Stomach (tissue), 9 donors: ENCODE results near the gene MAPK8IP2. TPM values are rescaled to one million over a fixed set of nuclear protein-coding genes. Genes with fewer than 3 reads are reported as not detected.

ENCODE experiments used
- DNase-seq, 2 donors: peaks; one replicate each; pipeline versions ENCODE4 v3.0.0 to v3.0.0-alpha.2; 2013 to 2019
- H3K27ac ChIP-seq, 5 donors: fragments of 200-600 bp in 4 of 5; sonication (generic) in 4 of 5; one replicate each; pipeline ENCODE4 v1.5.1; 2013 to 2019; ENCODE audit warnings: mild to moderate bottlenecking in 1 of 5, moderate library complexity in 1 of 5
- H3K27me3 ChIP-seq, 3 donors: fragments of 200-600 bp; sonication (generic); one replicate each; pipeline ENCODE4 v1.5.1; 2017 to 2019; ENCODE audit warnings: mixed run types in 1 of 3
- H3K36me3 ChIP-seq, 4 donors: fragments of 200-600 bp; sonication (generic); 1 replicate in 3 of 4; 2 replicates in 1 of 4; pipeline ENCODE4 v1.5.1; 2016 to 2019
- H3K4me1 ChIP-seq, 4 donors: fragments of 200-600 bp; sonication (generic); one replicate each; pipeline ENCODE4 v1.5.1; 2016 to 2019
- H3K4me3 ChIP-seq, 4 donors: fragments of 200-600 bp; sonication (generic) in 3 of 4; one replicate each; pipeline ENCODE4 v1.5.1; 2016 to 2019; ENCODE audit warnings: mild to moderate bottlenecking in 1 of 4
- H3K9me3 ChIP-seq, 4 donors: fragments of 200-600 bp; sonication (generic); one replicate each; pipeline ENCODE4 v1.5.1; 2016 to 2019
- EP300 ChIP-seq: sonication (generic); formaldehyde crosslinking; IDR thresholded peaks from one replicate; pipeline ENCODE4 v1.6.1; 2017; ENCODE audit warnings: antibody characterized with exemption
- POLR2A ChIP-seq, 4 donors: fragments of 450-650 bp; IDR thresholded peaks; one replicate each; pipeline ENCODE4 v1.6.1; 2016; ENCODE audit warnings: antibody characterized with exemption in 4 of 4, control low read depth in 2 of 4, mild to moderate bottlenecking in 1 of 4, moderate library complexity in 1 of 4
- POLR2AphosphoS5 ChIP-seq, 3 donors: sonication (generic); formaldehyde crosslinking; IDR thresholded peaks; one replicate each; pipeline ENCODE4 v1.6.1; 2016; ENCODE audit warnings: antibody characterized with exemption in 3 of 3
- WGBS, 5 donors: extraction: QIAGEN DNeasy Blood & Tissue Kit in 3 of 5; methylation state at CpG; one replicate each; pipeline versions ENCODE4 v1.1.5 to v1.1.7; 2013 to 2018; 5-methylcytosine and 5-hydroxymethylcytosine counted together
- intact Hi-C: fragments of 100-400 bp; cut with DNase I; formaldehyde crosslinking; loops from one replicate; pipeline ENCODE4 v1.15.1; 2023; ENCODE audit warnings: low total_unique reads
- polyA plus RNA-seq, 3 donors: library from polyadenylated mRNA; stranded (reverse); fragments of 200-250 nt; gene quantifications; one replicate each; pipeline ENCODE4 v1.2.3, GENCODE V29; 2013
- total RNA-seq, 5 donors: library from RNA; depleted of rRNA; stranded (reverse); fragments of >200 nt; gene quantifications; one replicate each; pipeline versions ENCODE4 v1.1.0 to v1.2.3, GENCODE V29; 2014 to 2016
- TF ChIP-seq, protein P1 (sequence below), 7 experiments: fragments of 450-650 bp in 4 of 7; fragments of 200-600 bp in 3 of 7; sonication (generic) in 3 of 7; IDR thresholded peaks; one replicate each; pipeline ENCODE4 v1.5.1; 2016 to 2019; ENCODE audit warnings: antibody characterized with exemption in 7 of 7, control low read depth in 2 of 7, mild to moderate bottlenecking in 1 of 7
- donor health status: healthy with polysubstance abuse.
- donor health status: Bipolar disorder and iron deficiency.
- donor health status: healthy.

Gene MAPK8IP2
- total and polyA plus RNA-seq, 8 donors: 0.43 to 5.8 (median 0.85) TPM

GRCh38 chr22:50585781-50586180 lies 14.8 kb upstream of the MAPK8IP2 start:
- WGBS, 5 donors: 88 to 97% (median 94%) methylated on average over 8 of the region's 8 CpGs
- intact Hi-C loops: no loop called here

DNA sequence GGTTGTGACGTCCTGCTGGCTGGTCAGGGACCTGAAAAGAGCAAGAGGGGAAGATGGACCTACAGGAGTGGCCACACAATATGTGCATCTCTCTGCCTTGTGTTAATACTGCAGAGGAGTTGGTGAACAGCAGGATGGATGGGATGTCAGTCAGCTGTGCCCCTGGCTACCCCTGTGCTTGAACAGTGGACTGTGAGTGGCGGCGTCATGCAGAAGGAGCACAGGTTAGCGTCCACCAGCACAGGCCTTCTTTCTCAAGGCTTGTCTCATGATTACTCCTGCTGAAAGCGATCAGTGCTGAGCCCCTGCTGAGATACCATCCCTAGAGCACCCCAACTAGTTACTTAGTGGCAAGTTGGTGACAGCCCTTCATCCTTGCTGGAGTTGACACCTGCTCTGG lies 14.2 kb upstream of the MAPK8IP2 start:
- H3K4me3 ChIP-seq: no peak overlapping the region
- intact Hi-C loops: no loop called here

More at GRCh38 chr22:50585781-50586180, 14.8 kb upstream of the MAPK8IP2 start:
- TF ChIP-seq POLR2A (IDR thresholded peaks at IDR 0.05) (no peak), EP300 (no peak), POLR2AphosphoS5 (IDR thresholded peaks at IDR 0.05) (no peak)
- TF ChIP-seq, protein P1, sequence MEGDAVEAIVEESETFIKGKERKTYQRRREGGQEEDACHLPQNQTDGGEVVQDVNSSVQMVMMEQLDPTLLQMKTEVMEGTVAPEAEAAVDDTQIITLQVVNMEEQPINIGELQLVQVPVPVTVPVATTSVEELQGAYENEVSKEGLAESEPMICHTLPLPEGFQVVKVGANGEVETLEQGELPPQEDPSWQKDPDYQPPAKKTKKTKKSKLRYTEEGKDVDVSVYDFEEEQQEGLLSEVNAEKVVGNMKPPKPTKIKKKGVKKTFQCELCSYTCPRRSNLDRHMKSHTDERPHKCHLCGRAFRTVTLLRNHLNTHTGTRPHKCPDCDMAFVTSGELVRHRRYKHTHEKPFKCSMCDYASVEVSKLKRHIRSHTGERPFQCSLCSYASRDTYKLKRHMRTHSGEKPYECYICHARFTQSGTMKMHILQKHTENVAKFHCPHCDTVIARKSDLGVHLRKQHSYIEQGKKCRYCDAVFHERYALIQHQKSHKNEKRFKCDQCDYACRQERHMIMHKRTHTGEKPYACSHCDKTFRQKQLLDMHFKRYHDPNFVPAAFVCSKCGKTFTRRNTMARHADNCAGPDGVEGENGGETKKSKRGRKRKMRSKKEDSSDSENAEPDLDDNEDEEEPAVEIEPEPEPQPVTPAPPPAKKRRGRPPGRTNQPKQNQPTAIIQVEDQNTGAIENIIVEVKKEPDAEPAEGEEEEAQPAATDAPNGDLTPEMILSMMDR (IDR thresholded peaks at IDR 0.05): no peak
- no peaks in the 10 kb centered on the region for H3K9me3 ChIP-seq
- no peaks in the 10 kb centered on the region for H3K27me3 ChIP-seq
- DNase-seq: no peak
- H3K27ac ChIP-seq: no peak overlapping the region
- no peak overlapping the region for H3K4me3 ChIP-seq
- H3K4me1 ChIP-seq: peaks cover 21 to 22% (median 22%) of the 10 kb centered on the region in 4 donors
- H3K36me3 ChIP-seq: peaks cover 0 to 3% (median 0%) of the 10 kb centered on the region in 4 donors

DNA sequence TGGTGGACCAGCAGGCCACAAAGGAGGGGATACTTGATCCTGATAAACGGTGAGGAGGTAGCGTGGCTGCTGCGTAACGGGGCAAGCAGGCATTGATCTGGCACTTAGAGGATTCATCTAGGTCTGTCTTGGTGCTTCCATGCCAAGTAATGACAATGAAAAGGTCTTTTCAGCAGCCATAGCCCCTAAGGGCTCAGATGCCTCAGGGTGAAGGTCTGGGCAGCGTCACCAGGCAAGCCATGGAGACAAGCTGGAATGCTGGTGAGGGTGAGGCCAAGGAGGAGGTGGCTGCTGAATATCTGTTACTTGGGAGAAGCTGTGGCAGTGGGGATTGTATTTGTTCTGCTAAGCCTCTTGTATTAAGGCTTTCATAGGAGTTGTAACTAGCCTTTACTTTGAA lies 13.2 kb upstream of the MAPK8IP2 start:
- H3K4me3 ChIP-seq: no peak overlapping the region
- intact Hi-C loops: no loop called here
- TF ChIP-seq POLR2AphosphoS5 (IDR thresholded peaks at IDR 0.05) (no peak), POLR2A (IDR thresholded peaks at IDR 0.05) (no peak), EP300 (no peak)
- TF ChIP-seq, protein P1 (IDR thresholded peaks at IDR 0.05): no peak
- peaks cover 8 to 9% (median 9%) of the 10 kb centered on the region in 4 donors for H3K4me1 ChIP-seq
- H3K27ac ChIP-seq: no peak overlapping the region
- no peaks in the 10 kb centered on the region for H3K9me3 ChIP-seq
- DNase-seq: no peak
- H3K27me3 ChIP-seq: no peaks in the 10 kb centered on the region
- WGBS, 5 donors: 90 to 97% (median 95%) methylated on average over 5 of the region's 5 CpGs
- no peaks in the 10 kb centered on the region for H3K36me3 ChIP-seq

More for the DNA sequence above, 14.2 kb upstream of the MAPK8IP2 start:
- Histone ChIP-seq H3K27me3 (no peaks in the 10 kb centered on the region), H3K9me3 (no peaks in the 10 kb centered on the region), H3K4me1 (peaks cover 14 to 16% (median 16%) of the 10 kb centered on the region in 4 donors), H3K27ac (no peak overlapping the region), H3K36me3 (no peaks in the 10 kb centered on the region)
- 72 to 90% (median 84%) methylated on average over 5 of the region's 5 CpGs for WGBS, 5 donors
- TF ChIP-seq, protein P1 (IDR thresholded peaks at IDR 0.05): no peak
- no peak for TF ChIP-seq POLR2A (IDR thresholded peaks at IDR 0.05)
- no peak for DNase-seq

DNA sequence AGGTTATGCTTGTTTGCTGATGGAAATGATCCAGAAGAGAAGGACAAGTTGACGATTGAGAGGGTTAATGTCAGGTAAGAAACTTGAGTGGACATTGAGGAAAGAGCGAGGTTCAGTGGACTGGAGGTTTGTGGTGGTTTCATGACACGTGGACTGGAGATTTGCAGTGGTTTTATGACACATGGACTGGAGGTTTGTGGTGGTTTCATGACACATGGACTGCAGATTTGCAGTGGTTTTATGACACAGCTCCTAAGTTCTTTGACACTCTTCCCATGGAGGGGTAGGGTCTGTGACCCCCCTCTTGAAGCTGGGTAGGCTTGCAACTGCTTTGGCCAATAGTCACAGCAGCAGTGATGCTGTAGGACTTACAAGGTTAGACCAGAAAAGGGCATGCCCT lies 5.4 kb upstream of the MAPK8IP2 start:
- intact Hi-C loops: no loop called here
- H3K4me1 ChIP-seq: peaks cover 4 to 7% (median 6%) of the 10 kb centered on the region in 4 donors
- H3K27me3 ChIP-seq: peaks cover 5 to 24% (median 9%) of the 10 kb centered on the region in 3 donors
- H3K27ac ChIP-seq: no peak overlapping the region
- 86 to 90% (median 88%) methylated on average over 3 of the region's 3 CpGs for WGBS, 5 donors
- H3K36me3 ChIP-seq: peaks cover 0 to 3% (median 0%) of the 10 kb centered on the region in 4 donors
- H3K9me3 ChIP-seq: no peaks in the 10 kb centered on the region
- H3K4me3 ChIP-seq: no peak overlapping the region
- no peak for DNase-seq
- no peak for TF ChIP-seq POLR2A (IDR thresholded peaks at IDR 0.05)
- TF ChIP-seq POLR2AphosphoS5 (IDR thresholded peaks at IDR 0.05): no peak
- no peak for TF ChIP-seq EP300
- TF ChIP-seq, protein P1 (IDR thresholded peaks at IDR 0.05): no peak
